HepG2 (cell line): ENCODE measurements around the gene SYCE3. TPM values are rescaled to one million over a fixed set of nuclear protein-coding genes. Genes with fewer than 3 reads are reported as not detected.

ENCODE experiments used
- ATAC-seq: fragments of 200-7000 bp; cut with Tn5 transposase; 3 replicates; pipeline ENCODE4 v1.9.1; 2020; ENCODE audit warnings: mild to moderate bottlenecking, moderate library complexity
- BruUV-seq: library from RNA; stranded (reverse); fragments of 400-500 nt; replicated peaks from 2 replicates; lab custom pipeline; 2021; lab: Mats Ljungman, UMichigan
- CTCF ChIA-PET: fragments of 300-600 bp; formaldehyde crosslinking; extraction: SDS; loops from one replicate; lab custom pipeline; 2021; ENCODE audit warnings: low total read pairs, inconsistent platforms, low intra/inter-chr PET ratio; lab: Yijun Ruan, JAX
- POLR2A ChIA-PET: fragments of 350-600 bp; sonication (Branson Sonifier 250); formaldehyde crosslinking; loops from one replicate; lab custom pipeline; 2020; ENCODE audit warnings: antibody characterized with exemption, inconsistent platforms; lab: Yijun Ruan, JAX
- DNase-seq: peaks from one replicate; pipeline ENCODE4 v3.0.0-alpha.2; 2015; ENCODE audit warnings: low spot score
- FAIRE-seq: peaks from 3 replicates; lab custom pipeline; 2011; peaks lifted over from hg19 to GRCh38; lab: Jason Lieb, UNC
- H2AFZ ChIP-seq: one replicate; pipeline ENCODE4 v1.6.1; 2011; ENCODE audit warnings: low read length, inconsistent platforms
- H3K27ac ChIP-seq: fragments of 300-600 bp; 3 replicates; pipeline ENCODE4 v1.8.0; 2011; ENCODE audit warnings: mixed run types, mild to moderate bottlenecking, mixed read lengths, low read length, inconsistent platforms; ENCODE audit not compliant: insufficient read depth; ENCODE audit errors: extremely low read length
- H3K27me3 ChIP-seq, 2 experiments: fragments of 200-600 bp in 1 of 2; 2 replicates in 1 of 2; 3 replicates in 1 of 2; pipeline versions ENCODE4 v1.6.0 to v1.8.0; 2011; ENCODE audit warnings: low read length in 2 of 2, mild to moderate bottlenecking in 2 of 2, moderate library complexity in 2 of 2, inconsistent platforms in 1 of 2; ENCODE audit not compliant: insufficient read depth in 2 of 2, control insufficient read depth in 1 of 2
- H3K36me3 ChIP-seq, 2 experiments: fragments of 200-600 bp in 1 of 2; replicated peaks in 1 of 2; 2 replicates in 1 of 2; 3 replicates in 1 of 2; pipeline versions ENCODE4 v1.5.1 to v1.8.0; 2011; ENCODE audit warnings: low read length in 2 of 2, inconsistent platforms in 1 of 2; ENCODE audit not compliant: insufficient read depth in 2 of 2, control insufficient read depth in 1 of 2
- H3K4me1 ChIP-seq: 2 replicates; pipeline ENCODE4 v1.5.1; 2012; ENCODE audit warnings: low read length, inconsistent platforms; ENCODE audit not compliant: insufficient read depth
- H3K4me2 ChIP-seq: 2 replicates; pipeline ENCODE4 v1.6.0; 2011; ENCODE audit warnings: low read depth, low read length, inconsistent platforms
- H3K4me3 ChIP-seq, 3 experiments: fragments of 200-600 bp in 1 of 3; sonication (generic), shearing (Covaris generic) in 1 of 3; replicated peaks in 1 of 3; 2 replicates each; pipeline ENCODE4 v1.5.1; 2011 to 2016; ENCODE audit warnings: low read length in 3 of 3, inconsistent platforms in 2 of 3, low read depth in 2 of 3, mild to moderate bottlenecking in 2 of 3, control low read depth in 1 of 3, mixed read lengths in 1 of 3; ENCODE audit not compliant: insufficient read depth in 1 of 3
- H3K79me2 ChIP-seq: one replicate; pipeline ENCODE4 v1.6.1; 2011; ENCODE audit warnings: low read length, inconsistent platforms; ENCODE audit not compliant: insufficient read depth
- H3K9ac ChIP-seq: 2 replicates; pipeline ENCODE4 v1.6.0; 2011; ENCODE audit warnings: mild to moderate bottlenecking, low read depth, low read length, inconsistent platforms; ENCODE audit not compliant: insufficient read depth
- H3K9me3 ChIP-seq: 2 replicates; pipeline ENCODE4 v1.5.1; 2012; ENCODE audit warnings: mild to moderate bottlenecking, low read length
- H4K20me1 ChIP-seq: 2 replicates; pipeline ENCODE4 v1.6.0; 2011; ENCODE audit warnings: inconsistent platforms, mild to moderate bottlenecking, low read length, moderate library complexity; ENCODE audit not compliant: insufficient read depth
- ATF6 ChIP-seq: sonication (generic); formaldehyde crosslinking; conservative IDR thresholded peaks from 2 replicates; pipeline ENCODE4 v1.4.0; 2020; ENCODE audit warnings: missing genetic modification reagents
- KLF13 ChIP-seq: sonication (generic); formaldehyde crosslinking; IDR thresholded peaks from 2 replicates; pipeline ENCODE4 v1.4.0; 2020; ENCODE audit warnings: mild to moderate bottlenecking, missing genetic modification reagents
- SNAPC4 ChIP-seq: sonication (generic); formaldehyde crosslinking; IDR thresholded peaks from 2 replicates; pipeline ENCODE4 v1.4.0; 2020; ENCODE audit warnings: mild to moderate bottlenecking, missing genetic modification reagents
- TERF1 ChIP-seq: sonication (generic); formaldehyde crosslinking; IDR thresholded peaks from 2 replicates; pipeline ENCODE4 v1.8.0; 2022; ENCODE audit warnings: mild to moderate bottlenecking, missing genetic modification reagents, moderate library complexity
- ZMYM2 ChIP-seq: sonication (generic); formaldehyde crosslinking; IDR thresholded peaks from 2 replicates; pipeline ENCODE4 v1.8.0; 2022; ENCODE audit warnings: mild to moderate bottlenecking, missing genetic modification reagents
- ZNF354B ChIP-seq: sonication (generic); formaldehyde crosslinking; IDR thresholded peaks from 2 replicates; pipeline ENCODE4 v1.8.0; 2022; ENCODE audit warnings: mild to moderate bottlenecking, missing genetic modification reagents
- ZNF781 ChIP-seq: sonication (generic); formaldehyde crosslinking; IDR thresholded peaks from 2 replicates; pipeline ENCODE4 v1.5.1; 2020; ENCODE audit warnings: borderline replicate concordance, mild to moderate bottlenecking, missing genetic modification reagents; ENCODE audit errors: not compliant biosample characterization
- ZSCAN31 ChIP-seq: sonication (generic); formaldehyde crosslinking; IDR thresholded peaks from 2 replicates; pipeline ENCODE4 v1.5.0; 2020; ENCODE audit warnings: low read depth, mild to moderate bottlenecking, missing genetic modification reagents
- WGBS: methylation state at CpG from one replicate; pipeline ENCODE4 v1.1.6; 2017; ENCODE audit warnings: low lambda C conversion rate; 5-methylcytosine and 5-hydroxymethylcytosine counted together
- in situ Hi-C: cut with HindIII; loops from 2 replicates; pipeline ENCODE4 v1.10.0; 2017; ENCODE audit warnings: low pct_unique_long_range_greater_than_20kb; ENCODE audit not compliant: extremely low pct_ligation_motif_present
- intact Hi-C: fragments of 100-400 bp; cut with micrococcal nuclease; formaldehyde crosslinking; loops from one replicate; pipeline ENCODE4 v1.10.0; 2022; ENCODE audit not compliant: unreplicated experiment
- polyA plus RNA-seq, 8 experiments: library from polyadenylated mRNA; depleted of rRNA in 3 of 8; stranded (reverse) in 7 of 8; unstranded in 1 of 8; fragments of >200 nt; fragmentation: Illumina TruSeq in 4 of 8; extraction: Trizol in 4 of 8; gene quantifications; 2 replicates each; pipeline versions ENCODE4 v1.2.1 to v1.2.3, GENCODE V29; 2011 to 2016; ENCODE audit warnings: low read depth in 4 of 8, missing spikeins in 1 of 8, mixed read lengths in 1 of 8; ENCODE audit not compliant: insufficient read depth in 1 of 8
- total RNA-seq, 5 experiments: library from RNA; depleted of rRNA; stranded (reverse); fragments of >200 nt; fragmentation: Illumina TruSeq; extraction: Trizol; gene quantifications; 2 replicates each; pipeline ENCODE4 v1.2.3, GENCODE V29; 2016; ENCODE audit warnings: low read depth in 1 of 5

SYCE3 gene
- total and polyA plus RNA-seq, 2 of the 13 experiments (the other 11 are each of a cell fraction or from before 2014, with no cell fraction given) = not detected

DNA sequence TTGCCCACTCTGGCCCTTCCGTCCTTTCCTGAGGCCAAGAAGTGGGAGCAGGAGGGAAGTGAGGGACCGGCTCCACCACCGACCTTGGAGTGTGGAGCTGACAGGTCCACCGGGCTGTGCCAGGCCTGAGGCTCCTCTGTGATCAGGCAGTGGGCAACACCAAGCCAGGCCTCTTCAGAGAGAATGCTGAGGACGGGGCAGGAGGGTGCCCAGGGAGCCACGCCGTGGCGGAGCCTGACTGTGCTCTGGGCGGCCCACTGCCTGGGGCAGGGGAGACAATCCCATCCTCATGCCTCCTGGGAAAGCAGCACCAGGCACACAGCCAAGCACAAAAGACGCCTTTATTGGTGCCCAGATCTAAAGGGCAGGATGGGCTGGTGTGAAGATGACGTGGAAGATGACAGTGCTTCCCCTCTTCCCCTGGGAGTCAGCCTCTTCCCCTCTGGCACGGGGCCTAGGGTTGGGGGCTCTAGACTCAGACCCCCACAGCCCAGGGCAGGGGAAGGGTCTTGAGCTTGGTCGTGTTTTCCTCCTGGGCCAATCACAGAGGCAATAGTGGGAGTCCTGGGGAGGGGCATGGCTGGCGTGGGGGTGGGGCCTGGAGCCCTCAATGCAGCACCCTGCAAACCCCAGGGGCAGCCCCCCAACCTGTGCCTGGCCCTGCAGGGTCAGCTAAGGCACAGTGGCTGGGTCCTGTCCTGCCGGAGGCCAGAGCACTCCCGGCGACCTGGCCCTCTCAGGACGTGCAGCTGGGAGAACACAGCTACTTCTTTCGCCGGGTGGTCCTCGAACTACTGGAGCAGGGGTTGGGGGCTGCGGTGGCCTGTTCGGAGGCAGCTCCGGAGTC lies 59.9 kb downstream of the SYCE3 start:
- POLR2A ChIA-PET = no interaction called here
- CTCF ChIA-PET = no interaction called here
- Histone ChIP-seq H3K79me2 (peaks cover 10% of the 10 kb centered on the region), H3K27ac (no peak overlapping the region), H3K9ac (no peak overlapping the region), H2AFZ (no peak overlapping the region), H3K4me1 (peaks cover 23% of the 10 kb centered on the region), H4K20me1 (no peaks in the 10 kb centered on the region), H3K36me3 (peaks cover 2 to 10% of the 10 kb centered on the region in 2 experiments; a peak in 1 of 5 replicates), H3K9me3 (no peaks in the 10 kb centered on the region), H3K4me2 (no peak overlapping the region), H3K27me3 (no peaks in the 10 kb centered on the region; a peak in 1 of 5 replicates), H3K4me3 (no peak overlapping the region)
- no peak for ATAC-seq
- no peak for DNase-seq
- no peak for TF ChIP-seq ZSCAN31
- TF ChIP-seq ZMYM2 (CRISPR knock-in tag) = no peak
- no peak for TF ChIP-seq ZNF781
- no peak for TF ChIP-seq ZNF354B (CRISPR knock-in tag)
- WGBS = 96% methylated on average over 10 of the region's 24 CpGs
- no peak for FAIRE-seq
- intact Hi-C loops (no loop called here), in situ Hi-C loops (no loop called here)
- no TSS peak for BruUV-seq

DNA sequence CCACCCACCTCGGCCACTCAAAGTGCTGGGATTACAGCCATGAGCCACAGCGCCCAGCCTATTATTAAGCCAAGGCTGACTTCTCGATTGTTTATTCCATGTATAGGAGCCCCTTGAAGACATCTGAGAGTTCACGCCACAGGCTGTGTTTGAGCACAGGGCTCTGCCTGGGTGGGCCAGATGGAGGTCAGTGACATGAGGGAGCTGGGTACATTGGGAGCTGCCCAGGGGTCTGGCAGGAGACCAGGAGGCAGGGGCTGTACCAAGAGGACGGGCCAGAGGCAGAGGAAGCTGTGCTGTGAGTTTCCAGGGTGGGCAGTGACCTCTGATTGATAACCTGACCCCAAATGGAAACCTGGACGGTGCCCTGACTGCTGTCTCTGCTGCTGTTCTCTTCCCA lies 60.6 kb downstream of the SYCE3 start:
- ChIA-PET POLR2A (interaction anchor here (1.0 to 1.1 kb wide), 2 partner anchors 16 to 23 kb away, joined by 3 to 4 read pairs; partner anchors contain the start of genes MIOX and SCO2), CTCF (no interaction called here)
- in situ Hi-C loops = no loop called here
- Histone ChIP-seq H2AFZ (no peak overlapping the region), H3K4me1 (peaks cover 29% of the 10 kb centered on the region), H3K36me3 (peaks cover 2 to 10% of the 10 kb centered on the region in 2 experiments; a peak in 1 of 5 replicates), H3K79me2 (peaks cover 8% of the 10 kb centered on the region), H3K9me3 (no peaks in the 10 kb centered on the region), H3K27me3 (no peaks in the 10 kb centered on the region; a peak in 1 of 5 replicates), H3K27ac (no peak overlapping the region), H3K4me2 (no peak overlapping the region), H3K4me3 (no peak overlapping the region), H3K9ac (no peak overlapping the region), H4K20me1 (no peaks in the 10 kb centered on the region)
- WGBS = 99% methylated on average over 5 of the region's 6 CpGs
- intact Hi-C loops = no loop called here
- FAIRE-seq = no peak
- no TSS peak for BruUV-seq
- no peak for DNase-seq
- ATAC-seq = no peak
- no peak for TF ChIP-seq SNAPC4 (CRISPR knock-in tag)
- TF ChIP-seq ATF6 (CRISPR knock-in tag) = no peak
- TF ChIP-seq TERF1 = no peak
- TF ChIP-seq KLF13 (CRISPR knock-in tag) = no peak
